Adrenal gland (tissue), 12 donors: ENCODE data around the gene ACVR1B. TPM values are rescaled to one million over a fixed set of nuclear protein-coding genes. Genes with fewer than 3 reads are reported as not detected.
A peak's percentile ranks its signal among the peaks of the same experiment; 100 is the strongest.

Experiments used
- DNase-seq, 7 donors: peaks; one replicate each; pipeline ENCODE4 v3.0.0-alpha.2; 2019 to 2020
- H3K27ac ChIP-seq, 5 donors: fragments of 200-600 bp; sonication (generic) in 4 of 5; 1 replicate in 3 of 5; 2 replicates in 2 of 5; pipeline versions ENCODE4 v1.5.1 to v1.8.0; 2016 to 2020; ENCODE audit warnings: mild to moderate bottlenecking in 1 of 5
- H3K27me3 ChIP-seq: fragments of 200-600 bp; 2 replicates; pipeline ENCODE4 v1.8.0; 2021
- H3K36me3 ChIP-seq, 2 donors: fragments of 200-600 bp; replicated peaks in 1 of 2; 1 replicate in 1 of 2; 2 replicates in 1 of 2; pipeline versions ENCODE4 v1.5.1 to v1.8.0; 2018 to 2022
- H3K4me1 ChIP-seq, 2 donors: fragments of 200-600 bp; replicated peaks in 1 of 2; 1 replicate in 1 of 2; 2 replicates in 1 of 2; pipeline versions ENCODE4 v1.5.1 to v1.8.0; 2018 to 2021
- H3K4me3 ChIP-seq, 4 donors: fragments of 200-600 bp; sonication (generic) in 3 of 4; one replicate each; pipeline ENCODE4 v1.5.1; 2016 to 2018
- H3K9me3 ChIP-seq, 3 donors: fragments of 200-600 bp; sonication (generic) in 1 of 3; replicated peaks in 1 of 3; 1 replicate in 2 of 3; 2 replicates in 1 of 3; pipeline versions ENCODE4 v1.5.1 to v1.8.0; 2016 to 2021
- CTCF ChIP-seq, 6 experiments: fragments of 450-650 bp in 4 of 6; fragments of 200-600 bp in 2 of 6; sonication (generic) in 1 of 6; IDR thresholded peaks; 1 replicate in 5 of 6; 2 replicates in 1 of 6; pipeline versions ENCODE4 v1.5.1 to v1.8.0; 2016 to 2021; ENCODE audit warnings: antibody characterized with exemption in 6 of 6, mild to moderate bottlenecking in 2 of 6, moderate library complexity in 1 of 6
- POLR2A ChIP-seq, 2 donors: fragments of 450-650 bp; IDR thresholded peaks; one replicate each; pipeline ENCODE4 v1.6.1; 2017; ENCODE audit warnings: antibody characterized with exemption in 2 of 2, mild to moderate bottlenecking in 2 of 2, moderate library complexity in 1 of 2
- WGBS, 4 donors: extraction: QIAGEN DNeasy Blood & Tissue Kit in 2 of 4; methylation state at CpG; one replicate each; pipeline versions ENCODE4 v1.1.5 to v1.1.7; 2013 to 2017; 5-methylcytosine and 5-hydroxymethylcytosine counted together
- intact Hi-C, 2 donors: fragments of 100-400 bp; cut with DNase I; formaldehyde crosslinking; loops; one replicate each; pipeline versions ENCODE4 v1.14.1 to v1.15.0; 2022 to 2023
- polyA plus RNA-seq, 3 donors: library from polyadenylated mRNA; stranded (reverse); fragments of 200-250 nt in 2 of 3; fragments of 350-450 nt in 1 of 3; fragmentation: Illumina TruSeq in 1 of 3; extraction: RNeasy Lipid Tissue Mini Kit (QIAGEN cat#74804) in 1 of 3; gene quantifications; one replicate each; pipeline ENCODE4 v1.2.3, GENCODE V29; 2013 to 2014
- total RNA-seq, 9 donors: library from RNA; depleted of rRNA in 4 of 9; stranded (reverse); fragments of >200 nt in 4 of 9; fragments of 120-200 nt in 1 of 9; fragmentation: NEBNext Ultra II Directional in 1 of 9; extraction: Animal tissue kit (Norgen Biotek cat#: 25700) in 1 of 9; gene quantifications; one replicate each; pipeline versions ENCODE4 v1.1.0 to v1.2.4, GENCODE V29; 2013 to 2023
- donor health status: healthy with polysubstance abuse.
- donor health status: Bipolar disorder and iron deficiency.
- donor health status: DM: yes; HTN: yes; CAD: no.
- donor health status: DM: no; HTN: no; CAD: no.
- donor health status: DM: no; HTN: no; CAD: no.
- donor health status: DM: yes; HTN: yes; CAD: no.

ACVR1B gene
- total and polyA plus RNA-seq, 12 donors = 6.3 to 26.3 (median 13.9) TPM

GRCh38 chr12:51937926-51938325 lies 13.6 kb upstream of the ACVR1B start:
- H3K9me3 ChIP-seq = no peaks in the 10 kb centered on the region
- DNase-seq = peak in 1 of 7 donors; percentile 47
- no peak for TF ChIP-seq CTCF (IDR thresholded peaks at IDR 0.05)
- TF ChIP-seq POLR2A (IDR thresholded peaks at IDR 0.05) = no peak
- intact Hi-C loops = no loop called here
- H3K27ac ChIP-seq = no peak overlapping the region
- H3K4me1 ChIP-seq = peaks cover 0 to 6% of the 10 kb centered on the region in 2 donors
- H3K36me3 ChIP-seq = no peaks in the 10 kb centered on the region
- H3K4me3 ChIP-seq = no peak overlapping the region
- H3K27me3 ChIP-seq = no peaks in the 10 kb centered on the region
- WGBS, 4 donors = 68 to 78% (median 74%) methylated on average over 2 of the region's 2 CpGs

- 88 to 91% (median 91%) methylated on average over 5 to 6 of the region's 6 CpGs for WGBS, 4 donors
- H3K27me3 ChIP-seq = no peaks in the 10 kb centered on the region
- intact Hi-C loops = no loop called here
- no peak overlapping the region for H3K27ac ChIP-seq
- no peak overlapping the region for H3K4me3 ChIP-seq
- peak in 1 of 7 donors; percentile 18 for DNase-seq
- TF ChIP-seq POLR2A (IDR thresholded peaks at IDR 0.05) = no peak
- peaks cover 0 to 6% of the 10 kb centered on the region in 2 donors for H3K4me1 ChIP-seq
- H3K36me3 ChIP-seq = no peaks in the 10 kb centered on the region
- no peaks in the 10 kb centered on the region for H3K9me3 ChIP-seq
Observed at GRCh38 chr12:51938726-51939125, 12.8 kb upstream of the ACVR1B start.

GRCh38 chr12:51941011-51941581 lies 10.4 kb upstream of the ACVR1B start:
- Histone ChIP-seq H3K27ac (no peak overlapping the region), H3K4me3 (no peak overlapping the region), H3K9me3 (no peaks in the 10 kb centered on the region), H3K27me3 (no peaks in the 10 kb centered on the region), H3K36me3 (no peaks in the 10 kb centered on the region), H3K4me1 (peaks cover 0 to 6% of the 10 kb centered on the region in 2 donors)
- intact Hi-C loops = no loop called here
- TF ChIP-seq POLR2A (IDR thresholded peaks at IDR 0.05) = no peak
- no peak for TF ChIP-seq CTCF (IDR thresholded peaks at IDR 0.05)
- WGBS, 4 donors = 46 to 48% (median 47%) methylated on average over 10 to 15 of the region's 15 CpGs
- peak in 1 of 7 donors; percentile 51 for DNase-seq

DNA sequence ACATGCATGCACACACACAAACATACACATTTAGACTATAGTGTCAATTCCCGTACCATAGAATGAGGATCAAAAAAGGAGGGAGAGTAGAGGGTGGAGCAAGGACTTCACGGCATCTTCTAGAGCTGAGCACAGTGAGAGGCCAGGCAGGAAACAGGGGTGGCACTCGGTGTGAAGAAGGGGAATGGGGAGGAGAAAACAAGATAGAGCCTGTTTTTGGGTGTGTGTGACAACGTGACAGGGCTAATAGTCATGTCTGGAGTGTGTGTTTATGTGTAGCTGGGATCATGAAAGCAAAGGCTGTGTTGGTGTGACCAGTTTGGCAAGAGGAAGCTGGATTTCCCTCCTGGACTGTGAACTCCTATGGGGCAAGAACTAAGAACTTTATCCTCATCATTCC lies 9.9 kb upstream of the ACVR1B start:
- no peaks in the 10 kb centered on the region for H3K27me3 ChIP-seq
- H3K4me1 ChIP-seq = peaks cover 0 to 6% of the 10 kb centered on the region in 2 donors
- intact Hi-C loops = no loop called here
- no peaks in the 10 kb centered on the region for H3K9me3 ChIP-seq
- no peak overlapping the region for H3K4me3 ChIP-seq
- no peaks in the 10 kb centered on the region for H3K36me3 ChIP-seq
- TF ChIP-seq CTCF (IDR thresholded peaks at IDR 0.05) (no peak), POLR2A (IDR thresholded peaks at IDR 0.05) (no peak)
- H3K27ac ChIP-seq = no peak overlapping the region
- peak in 1 of 7 donors; percentile 29 for DNase-seq
- 55 to 69% (median 67%) methylated on average over 4 of the region's 4 CpGs for WGBS, 4 donors

DNA sequence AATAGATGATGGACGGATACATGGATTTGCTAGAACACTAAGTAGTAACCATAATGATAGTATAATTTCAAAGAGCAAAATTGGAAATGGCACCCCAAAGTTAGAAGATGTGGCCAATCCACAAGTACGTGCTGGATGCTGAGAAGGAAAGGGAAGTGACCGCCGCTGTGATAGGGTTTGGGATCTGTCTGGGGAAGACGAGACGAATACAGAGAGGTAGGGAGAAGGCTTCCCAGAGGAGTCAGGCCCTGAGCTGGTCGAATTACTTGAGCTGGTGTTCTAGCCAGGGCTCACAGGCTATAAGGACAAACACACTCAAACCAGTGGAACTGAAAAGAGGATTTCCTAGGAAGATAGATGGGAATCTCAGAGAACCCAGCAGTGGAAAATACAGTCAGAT lies 9.4 kb upstream of the ACVR1B start:
- no peaks in the 10 kb centered on the region for H3K9me3 ChIP-seq
- no peaks in the 10 kb centered on the region for H3K36me3 ChIP-seq
- no peaks in the 10 kb centered on the region for H3K27me3 ChIP-seq
- TF ChIP-seq CTCF (IDR thresholded peaks at IDR 0.05) = no peak
- no peak for TF ChIP-seq POLR2A (IDR thresholded peaks at IDR 0.05)
- 82 to 93% (median 90%) methylated on average over 7 of the region's 7 CpGs for WGBS, 4 donors
- H3K27ac ChIP-seq = no peak overlapping the region
- intact Hi-C loops = no loop called here
- peaks cover 0 to 6% of the 10 kb centered on the region in 2 donors for H3K4me1 ChIP-seq
- no peak overlapping the region for H3K4me3 ChIP-seq
- DNase-seq = peak in 1 of 7 donors; percentile 14
